Keratinocyte (primary cell): Measurements from ENCODE around the gene HNRNPU. TPM values are rescaled to one million over a fixed set of nuclear protein-coding genes. Genes with fewer than 3 reads are reported as not detected.

Experiments used
- DNase-seq: peaks from one replicate; pipeline ENCODE4 v3.0.0-alpha.2; 2011; ENCODE audit warnings: low read depth, missing footprints, low spot score
- FAIRE-seq: peaks from 2 replicates; lab custom pipeline; 2011; peaks lifted over from hg19 to GRCh38; lab: Jason Lieb, UNC
- H2AFZ ChIP-seq: 2 replicates; pipeline ENCODE4 v1.6.0; 2012; ENCODE audit warnings: low read length, control low read depth, inconsistent platforms; ENCODE audit not compliant: control insufficient read depth
- H3K27ac ChIP-seq: 2 replicates; pipeline ENCODE4 v1.5.1; 2011; ENCODE audit warnings: low read length; ENCODE audit not compliant: control insufficient read depth, insufficient read depth
- H3K27me3 ChIP-seq: 3 replicates; pipeline ENCODE4 v1.6.0; 2011; ENCODE audit warnings: low read length; ENCODE audit not compliant: control insufficient read depth, insufficient read depth; ENCODE audit errors: extremely low read depth
- H3K36me3 ChIP-seq, 2 experiments: 2 replicates in 1 of 2; 3 replicates in 1 of 2; pipeline ENCODE4 v1.5.1; 2011; ENCODE audit warnings: low read length in 2 of 2, mild to moderate bottlenecking in 1 of 2; ENCODE audit not compliant: control insufficient read depth in 2 of 2, insufficient read depth in 2 of 2; ENCODE audit errors: extremely low read depth in 1 of 2
- H3K4me1 ChIP-seq: 3 replicates; pipeline ENCODE4 v1.5.1; 2011; ENCODE audit warnings: low read length; ENCODE audit not compliant: control insufficient read depth, insufficient read depth; ENCODE audit errors: extremely low read depth
- H3K4me2 ChIP-seq: 3 replicates; pipeline ENCODE4 v1.6.0; 2011; ENCODE audit warnings: low read depth, low read length; ENCODE audit not compliant: control insufficient read depth, insufficient read depth; ENCODE audit errors: extremely low read depth
- H3K4me3 ChIP-seq, 3 experiments: fragments of 200-600 bp in 1 of 3; sonication (generic) in 1 of 3; 2 replicates in 2 of 3; 3 replicates in 1 of 3; pipeline ENCODE4 v1.5.1; 2011 to 2016; ENCODE audit warnings: low read length in 3 of 3, mild to moderate bottlenecking in 3 of 3, control low read depth in 2 of 3, inconsistent platforms in 1 of 3, low read depth in 1 of 3, mixed read lengths in 1 of 3, mixed run types in 1 of 3, moderate library complexity in 1 of 3; ENCODE audit not compliant: control insufficient read depth in 2 of 3, insufficient read depth in 2 of 3; ENCODE audit errors: extremely low read depth in 1 of 3
- H3K79me2 ChIP-seq: 2 replicates; pipeline ENCODE4 v1.6.0; 2012; ENCODE audit warnings: low read length; ENCODE audit not compliant: control insufficient read depth, insufficient read depth
- H3K9ac ChIP-seq: 3 replicates; pipeline ENCODE4 v1.6.0; 2011; ENCODE audit warnings: low read length; ENCODE audit not compliant: control insufficient read depth, insufficient read depth; ENCODE audit errors: extremely low read depth
- H3K9me1 ChIP-seq: 3 replicates; pipeline ENCODE4 v1.6.0; 2011; ENCODE audit warnings: low read length; ENCODE audit not compliant: control insufficient read depth, insufficient read depth; ENCODE audit errors: extremely low read depth
- H3K9me3 ChIP-seq: 2 replicates; pipeline ENCODE4 v1.5.1; 2012; ENCODE audit warnings: low read depth, low read length; ENCODE audit not compliant: control insufficient read depth
- H4K20me1 ChIP-seq: 3 replicates; pipeline ENCODE4 v1.6.0; 2011; ENCODE audit warnings: low read length; ENCODE audit not compliant: control insufficient read depth, insufficient read depth; ENCODE audit errors: extremely low read depth
- CTCF ChIP-seq, 3 experiments: IDR thresholded peaks in 1 of 3; conservative IDR thresholded peaks in 1 of 3; optimal IDR thresholded peaks in 1 of 3; 2 replicates in 2 of 3; 3 replicates in 1 of 3; pipeline versions ENCODE3 to v1.5.1; 2011; ENCODE audit warnings: low read length in 3 of 3, mild to moderate bottlenecking in 3 of 3, moderate library complexity in 2 of 3, control low read depth in 1 of 3, inconsistent platforms in 1 of 3; ENCODE audit not compliant: insufficient read depth in 2 of 3; ENCODE audit errors: extremely low read depth in 1 of 3
- EZH2 ChIP-seq: IDR thresholded peaks from one replicate; pipeline ENCODE4 v1.6.1; 2012; ENCODE audit warnings: inconsistent platforms, mild to moderate bottlenecking, low read length, moderate library complexity
- dilution Hi-C: fragments of 300-500 bp; cut with MboI; formaldehyde crosslinking; loops from one replicate; pipeline ENCODE4 v1.7.0; 2020; ENCODE audit warnings: low sequenced_read_pairs; ENCODE audit not compliant: extremely low pct_ligation_motif_present
- polyA plus RNA-seq, 5 experiments: library from polyadenylated mRNA; depleted of rRNA in 3 of 5; stranded (reverse) in 3 of 5; stranded (forward) in 1 of 5; unstranded in 1 of 5; fragments of >200 nt; gene quantifications; 1 replicate in 1 of 5; 2 replicates in 3 of 5; 3 replicates in 1 of 5; pipeline versions ENCODE4 v1.2.1 to v1.2.3, GENCODE V29; 2011 to 2012; ENCODE audit warnings: missing spikeins in 2 of 5, low read depth in 1 of 5, low replicate concordance in 1 of 5

HNRNPU gene
- polyA plus RNA-seq, 1 donor (not counting 4 experiments of a cell fraction or from before 2014, with no cell fraction given), result 220 TPM

GRCh38 chr1:244822878-244823277, 41.5 kb downstream of the HNRNPU start:
- dilution Hi-C loops, result no loop called here
- H3K36me3 ChIP-seq, result no peaks in the 10 kb centered on the region
- H3K4me2 ChIP-seq, result no peak overlapping the region
- no peak for FAIRE-seq
- no peak overlapping the region for H2AFZ ChIP-seq
- no peaks in the 10 kb centered on the region for H3K4me1 ChIP-seq
- H3K9ac ChIP-seq, result no peak overlapping the region
- no peak overlapping the region for H3K27ac ChIP-seq
- H3K79me2 ChIP-seq, result no peaks in the 10 kb centered on the region
- no peaks in the 10 kb centered on the region for H4K20me1 ChIP-seq
- H3K27me3 ChIP-seq, result no peaks in the 10 kb centered on the region
- no peak overlapping the region for H3K4me3 ChIP-seq
- no peak for DNase-seq
- no peaks in the 10 kb centered on the region for H3K9me3 ChIP-seq
- no peaks in the 10 kb centered on the region for H3K9me1 ChIP-seq
- TF ChIP-seq CTCF (optimal IDR thresholded peaks at IDR 0.05 in 1 of 3, IDR thresholded peaks at IDR 0.05 in 1 of 3, conservative IDR thresholded peaks at IDR 0.05 in 1 of 3; ENCODE audit: extremely low read depth in 1 of 3, insufficient read depth in 2 of 3, low read length in 3 of 3), result no peak
- no peak for TF ChIP-seq EZH2

GRCh38 chr1:244821134-244821533, 43.2 kb downstream of the HNRNPU start:
- no peak overlapping the region for H3K27ac ChIP-seq
- no peaks in the 10 kb centered on the region for H4K20me1 ChIP-seq
- H3K4me3 ChIP-seq, result no peak overlapping the region
- no peaks in the 10 kb centered on the region for H3K9me3 ChIP-seq
- H3K36me3 ChIP-seq, result no peaks in the 10 kb centered on the region
- H3K9me1 ChIP-seq, result no peaks in the 10 kb centered on the region
- H2AFZ ChIP-seq, result no peak overlapping the region
- dilution Hi-C loops, result no loop called here
- no peak for DNase-seq
- H3K79me2 ChIP-seq, result no peaks in the 10 kb centered on the region
- H3K9ac ChIP-seq, result no peak overlapping the region
- no peak overlapping the region for H3K4me2 ChIP-seq
- TF ChIP-seq CTCF (optimal IDR thresholded peaks at IDR 0.05 in 1 of 3, IDR thresholded peaks at IDR 0.05 in 1 of 3, conservative IDR thresholded peaks at IDR 0.05 in 1 of 3; ENCODE audit: extremely low read depth in 1 of 3, insufficient read depth in 2 of 3, low read length in 3 of 3) (no peak), EZH2 (no peak)
- H3K27me3 ChIP-seq, result no peaks in the 10 kb centered on the region
- FAIRE-seq, result no peak
- no peaks in the 10 kb centered on the region for H3K4me1 ChIP-seq
